Activated CD8-positive, alpha-beta memory T cell treated with anti-CD3 and anti-CD28 coated beads, Interleukin-2, amount 50 U/mL, for 24 hours (primary cell): ENCODE measurements around the gene HMCN2.

Source experiments
- DNase-seq: peaks from one replicate; pipeline ENCODE4 v3.0.0-alpha.2; 2020; ENCODE audit errors: extremely low read depth

HMCN2 gene

GRCh38 chr9:130345897-130346385 lies 80.4 kb downstream of the HMCN2 start:
- DNase-seq = no peak

- DNase-seq = no peak
Observed at GRCh38 chr9:130346431-130346830, 80.9 kb downstream of the HMCN2 start.

- DNase-seq = no peak
Observed at GRCh38 chr9:130347036-130347435, 81.5 kb downstream of the HMCN2 start.

DNA sequence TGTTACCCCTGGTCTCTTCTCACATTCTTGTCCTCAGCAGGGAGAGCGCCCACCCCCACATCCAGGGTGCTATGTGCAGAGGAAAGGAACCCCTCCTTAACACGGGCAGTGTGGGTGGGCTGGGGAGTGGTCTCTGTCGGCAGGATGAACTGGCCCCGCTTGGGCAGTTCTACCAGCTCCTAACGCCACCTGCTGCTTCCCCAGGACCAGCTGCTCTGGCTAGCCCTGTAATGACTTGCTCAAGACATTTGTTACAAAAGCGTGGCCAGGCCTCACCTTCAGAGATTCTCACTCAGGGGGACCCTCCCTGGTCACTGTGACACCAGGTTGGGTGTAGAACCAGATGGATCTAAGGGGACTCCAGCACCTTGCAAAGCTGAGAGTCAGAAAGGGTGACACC lies 82.4 kb downstream of the HMCN2 start:
- no peak for DNase-seq

GRCh38 chr9:130348341-130348740 lies 82.8 kb downstream of the HMCN2 start:
- no peak for DNase-seq

GRCh38 chr9:130348881-130349280 lies 83.3 kb downstream of the HMCN2 start:
- no peak for DNase-seq

- no peak for DNase-seq
Observed at GRCh38 chr9:130349398-130349797, 83.8 kb downstream of the HMCN2 start.

DNA sequence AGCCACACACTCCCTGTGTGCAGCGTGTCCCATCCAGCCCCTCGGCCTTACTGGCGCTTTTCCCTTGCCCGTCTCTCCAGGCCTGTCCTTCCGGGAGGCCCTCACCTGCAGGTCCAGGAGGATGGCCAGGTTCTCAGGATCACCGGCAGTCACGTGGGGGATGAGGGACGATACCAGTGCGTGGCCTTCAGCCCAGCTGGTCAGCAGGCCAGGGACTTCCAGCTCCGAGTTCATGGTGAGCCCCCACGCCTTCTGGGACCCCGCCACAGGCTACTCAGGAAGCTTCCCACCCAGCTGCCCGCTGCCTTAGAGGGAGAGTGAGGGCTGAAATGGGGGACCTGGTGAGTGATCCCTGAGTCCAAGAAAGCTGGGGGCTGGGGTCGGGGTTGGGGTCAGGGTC lies 85.8 kb downstream of the HMCN2 start:
- DNase-seq = no peak

DNA sequence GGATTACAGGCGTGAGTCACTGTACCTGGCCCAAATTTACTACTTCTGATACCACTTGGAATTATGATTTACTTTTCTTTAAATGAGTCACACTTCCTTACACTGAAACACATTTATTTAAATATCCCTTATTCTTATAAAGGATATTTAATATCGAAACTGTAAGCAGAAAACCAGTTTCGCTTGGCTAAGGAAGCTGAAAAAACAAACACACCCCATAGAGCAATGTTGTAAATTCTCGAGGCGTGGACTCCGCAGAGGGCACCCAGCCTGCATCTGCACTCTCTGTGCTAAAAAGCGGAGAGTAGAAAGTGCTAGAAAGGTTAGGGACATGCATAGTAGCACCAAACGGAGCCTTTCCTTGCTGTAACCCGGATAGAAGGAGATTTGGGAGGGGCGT lies 86.5 kb downstream of the HMCN2 start:
- no peak for DNase-seq

DNA sequence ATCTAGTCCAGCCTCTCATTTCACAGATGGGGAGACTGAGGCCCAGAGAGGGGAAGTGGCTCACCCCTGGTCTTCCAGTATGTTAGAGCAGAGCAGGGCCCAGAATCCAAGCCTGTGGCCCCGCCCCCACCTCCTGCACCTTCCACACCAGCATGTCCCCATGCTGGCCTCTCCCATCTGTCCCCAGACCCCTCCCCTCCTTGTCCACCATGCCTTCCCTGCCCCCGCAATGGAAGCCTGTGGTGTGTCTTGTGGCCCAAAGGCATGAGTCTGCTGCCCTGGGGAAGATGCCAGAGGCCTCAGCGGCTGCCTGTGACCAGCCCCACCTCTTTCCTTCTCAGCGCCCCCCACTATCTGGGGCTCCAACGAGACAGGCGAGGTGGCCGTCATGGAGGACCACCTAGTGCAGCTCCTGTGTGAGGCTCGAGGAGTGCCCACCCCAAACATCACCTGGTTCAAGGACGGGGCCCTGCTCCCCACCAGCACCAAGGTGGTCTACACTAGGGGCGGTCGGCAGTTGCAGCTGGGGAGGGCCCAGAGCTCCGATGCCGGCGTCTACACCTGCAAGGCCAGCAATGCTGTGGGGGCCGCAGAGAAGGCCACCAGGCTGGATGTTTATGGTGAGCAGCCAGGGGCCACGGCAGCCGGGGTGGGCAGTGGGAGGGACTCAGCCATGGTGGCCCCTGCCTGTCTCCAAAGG lies 87.2 kb downstream of the HMCN2 start:
- no peak for DNase-seq

GRCh38 chr9:130354378-130354777 lies 88.8 kb downstream of the HMCN2 start:
- DNase-seq = no peak

GRCh38 chr9:130354806-130355205 lies 89.2 kb downstream of the HMCN2 start:
- DNase-seq = no peak

GRCh38 chr9:130356033-130356432 lies 90.5 kb downstream of the HMCN2 start:
- DNase-seq = no peak

- DNase-seq = no peak
Observed at GRCh38 chr9:130356877-130357584, 91.5 kb downstream of the HMCN2 start.

- no peak for DNase-seq
Observed at GRCh38 chr9:130358928-130359327, 93.4 kb downstream of the HMCN2 start.

DNA sequence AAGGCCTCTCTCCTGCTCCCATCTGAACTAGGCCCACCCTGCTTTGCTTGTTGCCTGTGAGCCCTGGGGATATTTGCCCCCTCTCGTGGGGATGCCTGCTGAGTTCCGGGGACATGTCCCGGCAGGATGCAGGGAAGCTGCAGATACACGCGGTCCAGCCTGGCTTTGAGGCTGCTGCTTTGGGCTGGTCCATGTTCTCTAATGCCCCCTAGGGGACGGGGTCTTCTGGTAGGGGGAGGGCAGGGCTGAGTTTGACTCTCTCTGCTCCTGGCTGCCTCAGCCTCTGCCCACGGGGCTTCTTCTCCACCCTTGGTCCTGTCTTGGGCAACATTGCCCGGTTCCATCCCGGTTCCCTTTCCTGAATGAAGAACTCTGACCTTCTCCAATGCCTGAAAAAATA lies 94.3 kb downstream of the HMCN2 start:
- DNase-seq = no peak

- DNase-seq = no peak
Observed at GRCh38 chr9:130360672-130361071, 95.1 kb downstream of the HMCN2 start.

GRCh38 chr9:130361873-130362362 lies 96.4 kb downstream of the HMCN2 start:
- no peak for DNase-seq

DNA sequence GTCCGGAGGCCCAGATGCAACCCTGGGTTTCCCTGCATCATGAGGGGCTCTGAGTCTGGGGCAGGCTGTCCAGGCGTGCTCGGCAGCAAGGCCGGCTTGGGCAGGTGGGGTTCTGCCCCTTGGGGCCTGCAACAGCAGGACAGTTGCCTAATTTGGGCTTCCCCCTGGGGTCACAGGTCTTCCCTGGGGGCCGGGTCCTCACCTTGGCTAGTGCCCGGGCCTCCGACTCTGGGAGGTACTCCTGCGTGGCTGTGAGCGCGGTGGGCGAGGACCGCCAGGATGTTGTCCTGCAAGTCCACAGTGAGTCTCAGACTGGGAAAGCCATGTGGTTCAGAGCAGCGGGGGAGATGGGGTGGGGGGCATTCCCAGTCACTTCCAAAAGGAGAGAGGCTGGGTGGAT lies 97.1 kb downstream of the HMCN2 start:
- DNase-seq = no peak

- no peak for DNase-seq
Observed at GRCh38 chr9:130363755-130364404, 98.3 kb downstream of the HMCN2 start.

DNA sequence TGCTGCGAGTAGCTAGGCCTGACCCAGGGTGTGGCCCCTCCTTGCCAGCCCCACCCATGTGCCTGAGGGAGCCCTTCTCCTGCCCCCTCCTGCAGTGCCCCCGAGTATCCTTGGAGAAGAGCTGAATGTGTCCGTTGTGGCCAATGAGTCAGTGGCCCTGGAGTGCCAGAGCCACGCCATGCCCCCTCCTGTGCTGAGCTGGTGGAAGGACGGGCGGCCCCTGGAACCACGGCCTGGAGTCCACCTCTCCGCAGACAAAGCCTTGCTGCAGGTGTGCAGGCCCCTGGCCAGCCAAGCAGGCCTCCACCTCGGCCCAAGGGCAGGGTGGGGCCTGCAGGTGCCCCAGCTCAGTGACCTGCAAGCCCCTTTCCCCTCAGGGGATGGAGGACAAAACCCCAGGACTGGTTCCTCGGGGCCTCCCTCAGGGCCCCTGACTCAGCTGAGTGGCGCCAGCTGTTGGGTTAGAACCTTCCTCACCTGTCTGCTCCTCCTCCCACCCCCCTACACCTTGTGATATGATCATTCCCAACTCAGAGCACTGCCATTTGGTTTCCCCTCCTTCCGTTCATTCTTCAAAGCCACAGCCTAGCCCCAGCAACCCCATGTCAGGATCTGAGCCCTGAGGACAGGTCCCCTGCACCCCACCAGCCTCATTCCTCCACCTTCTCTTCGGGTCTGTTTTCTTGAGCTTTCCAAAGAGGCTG lies 99.2 kb downstream of the HMCN2 start:
- DNase-seq = no peak

DNA sequence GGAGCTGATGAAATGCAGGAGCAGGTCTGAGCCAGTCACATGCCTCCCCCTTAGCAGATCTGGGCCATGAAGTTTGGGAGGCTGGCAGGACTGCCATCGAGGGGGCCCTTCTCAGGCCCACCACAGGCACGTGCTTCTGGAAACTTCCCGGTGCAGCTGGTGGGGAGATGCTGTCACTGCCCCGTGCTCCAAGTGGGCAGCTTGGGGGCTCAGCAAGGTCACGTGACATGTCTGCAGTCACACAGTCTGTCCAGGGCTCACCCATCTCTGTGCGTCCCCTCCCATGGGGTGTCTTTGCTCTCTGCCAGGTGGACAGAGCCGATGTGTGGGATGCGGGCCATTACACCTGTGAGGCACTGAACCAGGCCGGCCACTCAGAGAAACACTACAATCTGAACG lies 99.8 kb downstream of the HMCN2 start:
- no peak for DNase-seq
